Ishikawa (cell line): ENCODE results near the gene NOXO1.

Source experiments
- CEBPB ChIP-seq: IDR thresholded peaks from 2 replicates; pipeline ENCODE4 v1.6.1; 2012
- CREB1 ChIP-seq: IDR thresholded peaks from 2 replicates; pipeline ENCODE4 v1.6.1; 2012; ENCODE audit warnings: low read depth
- EGR1 ChIP-seq: IDR thresholded peaks from 2 replicates; pipeline ENCODE4 v1.6.1; 2012
- EP300 ChIP-seq: IDR thresholded peaks from 2 replicates; pipeline ENCODE4 v1.6.1; 2012; ENCODE audit warnings: borderline replicate concordance
- FOXM1 ChIP-seq: IDR thresholded peaks from 2 replicates; pipeline ENCODE4 v1.6.1; 2012; ENCODE audit warnings: low read depth, borderline replicate concordance
- MAX ChIP-seq: IDR thresholded peaks from 2 replicates; pipeline ENCODE4 v1.6.1; 2012
- RAD21 ChIP-seq: IDR thresholded peaks from 2 replicates; pipeline ENCODE4 v1.6.1; 2012; ENCODE audit warnings: low read depth
- REST ChIP-seq: IDR thresholded peaks from 2 replicates; pipeline ENCODE4 v1.6.1; 2012; ENCODE audit warnings: low read depth, mild to moderate bottlenecking
- TAF1 ChIP-seq: IDR thresholded peaks from 2 replicates; pipeline ENCODE4 v1.6.1; 2012; ENCODE audit warnings: low read depth, mild to moderate bottlenecking
- TEAD4 ChIP-seq: IDR thresholded peaks from 2 replicates; pipeline ENCODE4 v1.6.1; 2012
- USF1 ChIP-seq: IDR thresholded peaks from 2 replicates; pipeline ENCODE4 v1.6.1; 2012
- YY1 ChIP-seq: IDR thresholded peaks from 2 replicates; pipeline ENCODE4 v1.6.1; 2012; ENCODE audit warnings: low read depth

GRCh38 chr16:1966460-1966859, 14.8 kb downstream of the NOXO1 start, which contains the start of gene RNF151:
- no peak for TF ChIP-seq REST
- TF ChIP-seq EP300, result no peak
- no peak for TF ChIP-seq YY1
- no peak for TF ChIP-seq FOXM1
- no peak for TF ChIP-seq CEBPB
- TF ChIP-seq MAX, result no peak
- TF ChIP-seq EGR1, result no peak
- TF ChIP-seq RAD21, result no peak
- TF ChIP-seq TAF1, result no peak
- TF ChIP-seq CREB1, result no peak
- TF ChIP-seq TEAD4, result no peak
- TF ChIP-seq USF1, result no peak
